ENCODE results near the gene KYNU.

The KYNU gene

GRCh38 chr2:142877216-142877838 lies at the start of gene KYNU:
TSS of gene KYNU (plus strand) at chr2:142877664. CDS start at chr2:142885368, 7,704 bp downstream.
- TF ChIP-seq CTCF (IDR thresholded peaks at IDR 0.05; ENCODE audit: control insufficient read depth, insufficient read depth, low read depth, low read length, missing control alignments): no peak
- DNase-seq (ENCODE audit: low read depth): no peak
- no peak within 1 kb of the TSS for H3K4me3 ChIP-seq (ENCODE audit: control insufficient read depth, low read depth, low read length)

GRCh38 chr2:142834021-142834420 lies 43.4 kb upstream of the KYNU start:
- DNase-seq (ENCODE audit: low read depth): no peak
- no peak overlapping the region for H3K4me3 ChIP-seq (ENCODE audit: control insufficient read depth, low read depth, low read length)
- TF ChIP-seq CTCF (IDR thresholded peaks at IDR 0.05; ENCODE audit: control insufficient read depth, insufficient read depth, low read depth, low read length, missing control alignments): no peak

GRCh38 chr2:142840436-142840835 lies 37.0 kb upstream of the KYNU start:
- no peak for TF ChIP-seq CTCF (IDR thresholded peaks at IDR 0.05; ENCODE audit: control insufficient read depth, insufficient read depth, low read depth, low read length, missing control alignments)
- H3K4me3 ChIP-seq (ENCODE audit: control insufficient read depth, low read depth, low read length): no peak overlapping the region
- DNase-seq (ENCODE audit: low read depth): no peak

GRCh38 chr2:142841788-142842187 lies 35.7 kb upstream of the KYNU start:
- no peak for TF ChIP-seq CTCF (IDR thresholded peaks at IDR 0.05; ENCODE audit: control insufficient read depth, insufficient read depth, low read depth, low read length, missing control alignments)
- DNase-seq (ENCODE audit: low read depth): no peak
- no peak overlapping the region for H3K4me3 ChIP-seq (ENCODE audit: control insufficient read depth, low read depth, low read length)

GRCh38 chr2:142842369-142842768 lies 35.1 kb upstream of the KYNU start:
- H3K4me3 ChIP-seq (ENCODE audit: control insufficient read depth, low read depth, low read length): no peak overlapping the region
- DNase-seq (ENCODE audit: low read depth): no peak
- TF ChIP-seq CTCF (IDR thresholded peaks at IDR 0.05; ENCODE audit: control insufficient read depth, insufficient read depth, low read depth, low read length, missing control alignments): no peak

GRCh38 chr2:142843731-142844130 lies 33.7 kb upstream of the KYNU start:
- DNase-seq (ENCODE audit: low read depth): no peak
- TF ChIP-seq CTCF (IDR thresholded peaks at IDR 0.05; ENCODE audit: control insufficient read depth, insufficient read depth, low read depth, low read length, missing control alignments): no peak
- no peak overlapping the region for H3K4me3 ChIP-seq (ENCODE audit: control insufficient read depth, low read depth, low read length)
